Pancreas (tissue), 10 donors: ENCODE measurements around the gene ACLY. TPM values are rescaled to one million over a fixed set of nuclear protein-coding genes. Genes with fewer than 3 reads are reported as not detected.
A peak's percentile ranks its signal among the peaks of the same experiment; 100 is the strongest.
"Not testable (repeated sequence)": the region's sequence is repeated elsewhere in the genome, so short reads cannot be mapped to it uniquely, and the experiment has no call there.

Experiments used
- ATAC-seq, 4 donors: fragments of 200-7000 bp; cut with Tn5 transposase; one replicate each; pipeline versions ENCODE4 v1.8.0 to v1.9.1; 2020; ENCODE audit warnings: mild to moderate bottlenecking in 4 of 4, moderate library complexity in 4 of 4
- DNase-seq, 6 donors: peaks; one replicate each; pipeline ENCODE4 v3.0.0-alpha.2; 2020
- FAIRE-seq: peaks from 2 replicates; lab custom pipeline; 2012; peaks lifted over from hg19 to GRCh38; lab: Jason Lieb, UNC
- H3K27ac ChIP-seq, 4 donors: fragments of 200-600 bp; sonication (generic); 1 replicate in 3 of 4; 2 replicates in 1 of 4; pipeline versions ENCODE4 v1.5.0 to v1.8.0; 2020
- H3K27me3 ChIP-seq, 4 donors: fragments of 200-600 bp; one replicate each; pipeline ENCODE4 v1.8.0; 2021
- H3K36me3 ChIP-seq, 3 donors: fragments of 200-600 bp; sonication (generic) in 1 of 3; one replicate each; pipeline versions ENCODE4 v1.5.0 to v1.8.0; 2020 to 2021
- H3K4me1 ChIP-seq, 3 donors: fragments of 200-600 bp; one replicate each; pipeline ENCODE4 v1.8.0; 2021
- H3K4me3 ChIP-seq, 4 donors: fragments of 200-600 bp; sonication (generic) in 2 of 4; one replicate each; pipeline versions ENCODE4 v1.5.0 to v1.8.0; 2020 to 2021
- H3K9me3 ChIP-seq, 4 donors: fragments of 200-600 bp; one replicate each; pipeline ENCODE4 v1.8.0; 2021
- WGBS, 2 donors: extraction: QIAGEN DNeasy Blood & Tissue Kit; methylation state at CpG; one replicate each; pipeline ENCODE4 v1.1.7; 2013; 5-methylcytosine and 5-hydroxymethylcytosine counted together
- intact Hi-C, 3 donors: fragments of 100-400 bp; cut with DNase I; formaldehyde crosslinking; loops; one replicate each; pipeline versions ENCODE4 v1.11.1 to v1.14.2; 2022
- polyA plus RNA-seq, 2 donors: library from polyadenylated mRNA; stranded (reverse); fragments of 200-250 nt; gene quantifications; one replicate each; pipeline ENCODE4 v1.2.3, GENCODE V29; 2013
- total RNA-seq, 6 donors: library from RNA; stranded (reverse); fragmentation: NEBNext Ultra II Directional in 4 of 6; extraction: Animal tissue kit (Norgen Biotek cat#: 25700) in 4 of 6; gene quantifications; one replicate each; pipeline versions ENCODE4 v1.2.1 to v1.2.4, GENCODE V29; 2021 to 2023
- TF ChIP-seq, protein P1 (sequence below), 4 donors: fragments of 200-600 bp; sonication (generic) in 3 of 4; IDR thresholded peaks; one replicate each; pipeline versions ENCODE4 v1.5.0 to v1.8.0; 2021; ENCODE audit warnings: antibody characterized with exemption in 4 of 4
- donor health status: healthy with polysubstance abuse.
- donor health status: DM: no; HTN: no; CAD: no; lungs with moderate emphysema.
- donor health status: DM: no; HTN: no; CAD: no.
- donor health status: control.
- donor health status: control.
- donor health status: Bipolar disorder and iron deficiency.
- donor health status: DM: yes; HTN: yes; CAD: no.
- donor health status: DM: no; HTN: no; CAD: no.
- donor health status: DM: no; HTN: no; CAD: no.
- donor health status: DM: yes; HTN: yes; CAD: no.

Gene ACLY
- total and polyA plus RNA-seq, 8 donors, result 22.0 to 101 (median 58.3) TPM

DNA sequence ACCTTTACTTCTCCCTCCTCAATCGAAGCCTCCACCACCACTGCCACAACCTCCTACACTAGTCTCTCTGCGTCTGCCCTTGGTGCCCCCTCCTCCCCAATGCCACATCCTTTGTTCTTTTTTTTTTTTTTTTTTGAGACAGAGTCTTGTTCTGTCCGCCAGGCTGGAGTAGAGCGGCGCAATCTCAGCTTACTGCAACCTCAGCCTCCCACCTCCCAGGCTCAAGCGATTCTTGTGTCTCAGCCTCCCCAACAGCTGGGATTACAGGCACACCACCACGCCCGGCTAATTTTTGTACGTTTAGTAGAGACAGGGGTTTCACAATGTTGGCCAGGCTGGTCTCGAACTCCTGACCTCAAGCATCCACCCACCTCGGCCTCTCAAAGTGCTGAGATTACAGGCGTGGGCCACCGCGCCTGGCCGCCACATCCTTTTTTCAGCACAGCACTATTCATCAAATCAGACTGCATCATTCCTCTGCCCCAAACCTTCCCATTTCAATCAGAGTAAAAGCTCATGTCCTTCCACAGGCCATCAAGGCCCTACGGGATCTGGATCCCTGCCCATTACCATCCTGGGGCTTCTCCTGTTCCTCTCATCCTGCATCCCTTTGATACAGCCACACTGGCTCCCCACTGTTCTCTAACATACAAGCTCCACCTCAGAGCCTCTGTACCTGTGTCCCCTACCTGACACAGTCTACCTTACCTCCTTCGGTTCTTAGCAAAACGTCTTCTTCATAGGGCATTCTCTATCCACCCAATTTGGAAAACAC lies 55.5 kb downstream of the ACLY start:
- no peak for DNase-seq
- intact Hi-C loops, result loop anchor here in 1 of 3 donors (10.0 kb wide), 1 partner anchor 48 kb away; the partner anchor contains the start of genes FKBP10 and P3H4
- Histone ChIP-seq H3K4me3 (peak overlapping the region in 2 of 4 donors; percentile 88 to 99), H3K36me3 (peaks cover 0 to 10% (median 0%) of the 10 kb centered on the region in 3 donors), H3K4me1 (peaks cover 7 to 15% (median 15%) of the 10 kb centered on the region in 3 donors), H3K9me3 (no peaks in the 10 kb centered on the region), H3K27me3 (no peaks in the 10 kb centered on the region), H3K27ac (no peak overlapping the region)
- no peak for FAIRE-seq
- WGBS, 2 donors, result 67 to 73% methylated on average over 18 of the region's 18 CpGs
- no peak for ATAC-seq
- TF ChIP-seq, protein P1, sequence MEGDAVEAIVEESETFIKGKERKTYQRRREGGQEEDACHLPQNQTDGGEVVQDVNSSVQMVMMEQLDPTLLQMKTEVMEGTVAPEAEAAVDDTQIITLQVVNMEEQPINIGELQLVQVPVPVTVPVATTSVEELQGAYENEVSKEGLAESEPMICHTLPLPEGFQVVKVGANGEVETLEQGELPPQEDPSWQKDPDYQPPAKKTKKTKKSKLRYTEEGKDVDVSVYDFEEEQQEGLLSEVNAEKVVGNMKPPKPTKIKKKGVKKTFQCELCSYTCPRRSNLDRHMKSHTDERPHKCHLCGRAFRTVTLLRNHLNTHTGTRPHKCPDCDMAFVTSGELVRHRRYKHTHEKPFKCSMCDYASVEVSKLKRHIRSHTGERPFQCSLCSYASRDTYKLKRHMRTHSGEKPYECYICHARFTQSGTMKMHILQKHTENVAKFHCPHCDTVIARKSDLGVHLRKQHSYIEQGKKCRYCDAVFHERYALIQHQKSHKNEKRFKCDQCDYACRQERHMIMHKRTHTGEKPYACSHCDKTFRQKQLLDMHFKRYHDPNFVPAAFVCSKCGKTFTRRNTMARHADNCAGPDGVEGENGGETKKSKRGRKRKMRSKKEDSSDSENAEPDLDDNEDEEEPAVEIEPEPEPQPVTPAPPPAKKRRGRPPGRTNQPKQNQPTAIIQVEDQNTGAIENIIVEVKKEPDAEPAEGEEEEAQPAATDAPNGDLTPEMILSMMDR (IDR thresholded peaks at IDR 0.05), result no peak

DNA sequence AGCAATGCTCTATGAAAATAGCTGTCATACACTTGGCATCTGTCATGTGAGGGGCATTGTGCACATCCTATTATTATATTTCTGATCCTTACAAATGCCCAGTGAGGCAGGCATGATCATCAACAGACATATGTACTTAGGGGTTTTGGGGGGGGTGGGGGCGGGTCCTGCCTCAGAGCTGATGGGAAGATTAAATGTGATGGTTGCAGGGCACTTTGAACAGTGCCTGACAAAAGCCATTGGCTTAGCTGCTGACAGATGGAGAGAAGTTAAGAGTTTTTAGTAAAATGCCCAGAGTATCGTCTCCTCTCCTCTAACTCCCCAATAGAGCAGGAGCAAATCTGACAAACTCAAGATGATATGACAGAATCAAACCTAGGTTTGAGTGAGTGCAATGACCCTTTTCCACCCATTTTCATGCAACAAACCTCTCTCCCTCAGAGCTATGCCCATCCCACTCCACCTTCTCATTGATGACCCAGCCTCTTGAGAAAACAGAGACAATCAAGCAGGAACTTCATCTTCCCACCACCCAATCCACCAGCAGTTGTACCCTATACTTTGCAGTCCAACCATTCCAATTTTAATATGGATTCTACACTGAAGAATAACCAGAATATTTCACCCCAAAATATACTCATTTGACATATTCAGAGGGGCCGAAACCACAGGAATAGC lies 58.4 kb downstream of the ACLY start:
- intact Hi-C loops, result loop anchor here in 1 of 3 donors (10.0 kb wide), 1 partner anchor 46 kb away; the partner anchor contains the start of genes FKBP10 and P3H4
- H3K27ac ChIP-seq, result no peak overlapping the region
- TF ChIP-seq, protein P1 (IDR thresholded peaks at IDR 0.05), result no peak
- no peaks in the 10 kb centered on the region for H3K27me3 ChIP-seq
- H3K9me3 ChIP-seq, result no peaks in the 10 kb centered on the region
- no peak overlapping the region for H3K4me3 ChIP-seq
- ATAC-seq, result no peak
- FAIRE-seq, result no peak
- DNase-seq, result no peak
- H3K4me1 ChIP-seq, result peaks cover 7 to 15% (median 15%) of the 10 kb centered on the region in 3 donors
- WGBS, 2 donors, result 73% methylated on average over 3 of the region's 3 CpGs
- H3K36me3 ChIP-seq, result no peaks in the 10 kb centered on the region

DNA sequence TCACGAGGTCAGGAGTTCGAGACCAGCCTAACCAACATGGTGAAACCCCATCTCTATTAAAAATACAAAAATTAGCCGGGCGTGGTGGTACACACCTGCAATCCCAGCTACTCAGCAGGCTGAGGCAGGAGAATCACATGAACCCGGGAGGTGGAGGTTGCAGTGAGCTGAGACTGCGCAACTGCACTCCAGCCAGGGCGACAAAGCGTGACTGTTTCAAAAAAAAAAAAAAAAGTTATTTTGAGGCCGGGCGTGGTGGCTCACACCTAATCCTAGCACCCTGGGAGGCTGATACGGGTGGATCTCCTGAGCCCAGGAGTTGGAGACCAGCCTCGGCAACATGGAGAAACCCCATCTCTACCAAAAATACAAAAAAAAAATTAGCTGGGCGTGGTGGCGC lies 67.4 kb downstream of the ACLY start:
- H3K4me3 ChIP-seq, DNase-seq, ATAC-seq, intact Hi-C loops, H3K27ac ChIP-seq, H3K27me3 ChIP-seq, FAIRE-seq, H3K4me1 ChIP-seq, H3K9me3 ChIP-seq: not testable (repeated sequence)
- H3K36me3 ChIP-seq, result peaks cover 0 to 16% (median 0%) of the 10 kb centered on the region in 3 donors
- WGBS, 2 donors, result 97% methylated on average over 14 of the region's 14 CpGs

DNA sequence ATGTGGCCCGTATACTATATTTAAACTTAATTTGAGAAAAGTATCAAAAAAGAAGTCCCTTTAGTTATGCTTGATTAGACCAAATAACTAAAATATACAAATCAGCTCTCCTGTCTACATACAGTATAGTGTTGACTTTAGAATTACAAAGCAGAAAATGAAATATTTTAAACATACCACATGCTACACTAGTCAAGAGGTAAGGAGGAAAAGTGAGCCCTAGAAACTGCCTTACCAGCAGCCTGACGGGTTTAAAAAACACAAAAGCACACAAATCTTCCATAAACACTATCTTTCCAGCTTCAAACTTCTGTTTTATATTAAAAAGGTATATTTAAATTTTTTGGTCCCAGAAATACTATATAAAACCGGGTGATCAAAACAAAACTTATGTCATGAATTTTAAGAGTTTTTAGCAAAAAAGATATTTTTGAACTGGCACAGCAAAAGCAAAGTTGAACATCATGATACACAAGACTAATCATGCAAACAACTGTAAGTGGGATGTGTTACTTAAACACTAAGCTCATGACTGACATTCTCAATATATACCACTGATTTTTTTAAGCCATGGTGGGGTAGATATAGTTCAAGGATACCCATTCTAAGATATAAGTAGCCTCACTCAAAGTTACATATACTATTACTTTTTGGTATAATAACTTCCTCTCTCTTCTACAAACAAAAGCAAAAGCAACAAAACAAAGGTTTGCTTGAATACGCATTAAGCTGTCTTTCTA lies 69.3 kb downstream of the ACLY start:
- no peaks in the 10 kb centered on the region for H3K9me3 ChIP-seq
- no peak overlapping the region for H3K4me3 ChIP-seq
- TF ChIP-seq, protein P1 (IDR thresholded peaks at IDR 0.05), result no peak
- no peak overlapping the region for H3K27ac ChIP-seq
- H3K4me1 ChIP-seq, result no peaks in the 10 kb centered on the region
- intact Hi-C loops, result no loop called here
- H3K27me3 ChIP-seq, result no peaks in the 10 kb centered on the region
- no peak for FAIRE-seq
- 79 to 83% methylated on average over 4 of the region's 4 CpGs for WGBS, 2 donors
- no peak for ATAC-seq
- H3K36me3 ChIP-seq, result peaks cover 0 to 15% (median 0%) of the 10 kb centered on the region in 3 donors
- DNase-seq, result no peak

DNA sequence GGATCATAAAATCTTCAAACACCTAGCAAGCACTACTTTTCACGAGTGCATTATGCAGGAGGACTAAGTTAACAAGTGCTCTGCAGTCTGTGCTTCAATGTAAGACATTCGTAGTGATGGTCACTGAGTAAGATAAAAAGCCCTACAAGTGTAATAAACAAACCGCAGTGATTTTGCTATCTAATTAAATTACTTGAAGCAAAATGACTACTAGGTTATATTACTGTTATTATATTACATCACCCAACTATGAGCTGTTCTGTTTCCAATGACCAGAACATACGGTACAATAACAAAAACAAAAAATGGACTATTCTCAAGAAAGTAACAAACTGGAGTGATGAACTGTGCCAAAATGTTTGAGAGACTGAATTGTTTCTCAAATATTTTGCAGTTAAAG lies 70.0 kb downstream of the ACLY start:
- FAIRE-seq, result no peak
- ATAC-seq, result no peak

More for the DNA sequence above, 70.0 kb downstream of the ACLY start:
- no peak for DNase-seq
- H3K9me3 ChIP-seq, result no peaks in the 10 kb centered on the region
- H3K27me3 ChIP-seq, result no peaks in the 10 kb centered on the region
- H3K4me3 ChIP-seq, result no peak overlapping the region
- H3K4me1 ChIP-seq, result no peaks in the 10 kb centered on the region
- WGBS, 2 donors, result 85% methylated on average over 4 of the region's 4 CpGs
- TF ChIP-seq, protein P1 (IDR thresholded peaks at IDR 0.05), result no peak
- H3K36me3 ChIP-seq, result peaks cover 0 to 9% (median 0%) of the 10 kb centered on the region in 3 donors
- H3K27ac ChIP-seq, result no peak overlapping the region
- intact Hi-C loops, result no loop called here
